GM12878 (cell line): ENCODE measurements around the gene C1orf35. TPM values are rescaled to one million over a fixed set of nuclear protein-coding genes. Genes with fewer than 3 reads are reported as not detected.

ENCODE experiments used
- ATAC-seq: fragments of 200-7000 bp; cut with Tn5 transposase; 3 replicates; pipeline ENCODE4 v1.9.1; 2020; ENCODE audit warnings: mild to moderate bottlenecking, moderate library complexity
- BruUV-seq: library from RNA; stranded (reverse); fragments of 400-500 nt; replicated peaks from 2 replicates; lab custom pipeline; 2021; lab: Mats Ljungman, UMichigan
- CTCF ChIA-PET: fragments of 300-600 bp; sonication (Branson Sonifier 250); formaldehyde crosslinking; extraction: SDS; loops from one replicate; lab custom pipeline; 2021; ENCODE audit warnings: inconsistent platforms; lab: Yijun Ruan, JAX
- POLR2A ChIA-PET: fragments of 350-600 bp; formaldehyde crosslinking; extraction: SDS; loops from one replicate; lab custom pipeline; 2021; ENCODE audit warnings: inconsistent platforms; lab: Charles Lee
- RAD21 ChIA-PET: fragments of 300-600 bp; sonication (Branson Sonifier 250); formaldehyde crosslinking; loops from one replicate; lab custom pipeline; 2023; ENCODE audit warnings: antibody characterized with exemption; ENCODE audit not compliant: unreplicated experiment; lab: Charles Lee
- SMC1A ChIA-PET: fragments of 300-600 bp; sonication (Branson Sonifier 250); formaldehyde crosslinking; loops from one replicate; lab custom pipeline; 2023; ENCODE audit not compliant: unreplicated experiment, uncharacterized antibody; lab: Charles Lee
- DNase-seq: peaks from one replicate; pipeline ENCODE4 v3.0.0-alpha.2; 2011; ENCODE audit warnings: low read depth, low spot score
- FAIRE-seq: peaks from 3 replicates; lab custom pipeline; 2011; peaks lifted over from hg19 to GRCh38; lab: Jason Lieb, UNC
- H2AFZ ChIP-seq: 2 replicates; pipeline ENCODE4 v1.6.0; 2011; ENCODE audit warnings: low read depth, low read length, control low read depth; ENCODE audit not compliant: control insufficient read depth
- H3K27ac ChIP-seq: 2 replicates; pipeline ENCODE4 v1.5.1; 2011; ENCODE audit warnings: control low read depth; ENCODE audit not compliant: control insufficient read depth, insufficient read depth
- H3K27me3 ChIP-seq, 2 experiments: replicated peaks in 1 of 2; 2 replicates each; pipeline versions ENCODE4 v1.6.0 to v1.6.1; 2011; ENCODE audit warnings: low read length in 1 of 2; ENCODE audit not compliant: control insufficient read depth in 2 of 2, insufficient read depth in 2 of 2
- H3K36me3 ChIP-seq, 2 experiments: 2 replicates each; pipeline ENCODE4 v1.5.1; 2011; ENCODE audit warnings: low read length in 1 of 2; ENCODE audit not compliant: control insufficient read depth in 2 of 2, insufficient read depth in 2 of 2
- H3K4me1 ChIP-seq: 2 replicates; pipeline ENCODE4 v1.6.1; 2011; ENCODE audit warnings: mild to moderate bottlenecking, low read length, moderate library complexity, mixed read lengths; ENCODE audit not compliant: control insufficient read depth, insufficient read depth
- H3K4me2 ChIP-seq: 2 replicates; pipeline ENCODE4 v1.6.0; 2011; ENCODE audit warnings: control low read depth; ENCODE audit not compliant: control insufficient read depth, insufficient read depth
- H3K4me3 ChIP-seq: fragments of 200-600 bp; sonication (generic); 2 replicates; pipeline ENCODE4 v1.5.1; 2016
- H3K79me2 ChIP-seq: 2 replicates; pipeline ENCODE4 v1.6.0; 2011; ENCODE audit warnings: low read length; ENCODE audit not compliant: control insufficient read depth, insufficient read depth
- H3K9ac ChIP-seq: 2 replicates; pipeline ENCODE4 v1.8.0; 2011; ENCODE audit warnings: low read length, control low read depth, mixed read lengths; ENCODE audit not compliant: control insufficient read depth, insufficient read depth
- H3K9me3 ChIP-seq: replicated peaks from 3 replicates; pipeline ENCODE4 v1.5.1; 2011; ENCODE audit warnings: mild to moderate bottlenecking, low read length; ENCODE audit not compliant: control insufficient read depth, insufficient read depth
- H4K20me1 ChIP-seq: 2 replicates; pipeline ENCODE4 v1.6.0; 2011; ENCODE audit not compliant: control insufficient read depth, insufficient read depth
- CHD2 ChIP-seq: IDR thresholded peaks from 2 replicates; pipeline ENCODE4 v1.6.1; 2011; ENCODE audit warnings: low read depth, low read length, improper control_type of control experiment, borderline replicate concordance
- CHD4 ChIP-seq: fragments of 200-600 bp; sonication (generic); IDR thresholded peaks from 2 replicates; pipeline ENCODE4 v1.6.1; 2016; ENCODE audit warnings: mild to moderate bottlenecking
- CREM ChIP-seq: IDR thresholded peaks from 2 replicates; pipeline ENCODE4 v1.6.1; 2014; ENCODE audit warnings: antibody characterized with exemption, low read depth
- GATAD2B ChIP-seq: fragments of 450-650 bp; conservative IDR thresholded peaks from 2 replicates; pipeline ENCODE4 v1.6.1; 2017; ENCODE audit warnings: low read depth, mild to moderate bottlenecking, moderate library complexity
- HDAC6 ChIP-seq: fragments of 200-600 bp; sonication (generic); IDR thresholded peaks from one replicate; pipeline ENCODE4 v1.8.0; 2017; ENCODE audit warnings: antibody characterized with exemption; ENCODE audit not compliant: unreplicated experiment
- JUND ChIP-seq: IDR thresholded peaks from 2 replicates; pipeline ENCODE4 v1.6.1; 2012; ENCODE audit warnings: low read depth, mild to moderate bottlenecking, low read length, improper control_type of control experiment, moderate library complexity
- MEF2B ChIP-seq: fragments of 450-650 bp; IDR thresholded peaks from 2 replicates; pipeline ENCODE4 v1.6.1; 2018; ENCODE audit warnings: mild to moderate bottlenecking, moderate library complexity; ENCODE audit not compliant: partially characterized antibody, poor library complexity, severe bottlenecking
- SMAD1 ChIP-seq: fragments of 450-650 bp; IDR thresholded peaks from 2 replicates; pipeline ENCODE4 v1.6.1; 2018; ENCODE audit warnings: mild to moderate bottlenecking, low read depth; ENCODE audit not compliant: partially characterized antibody
- STAT3 ChIP-seq: IDR thresholded peaks from 2 replicates; pipeline ENCODE4 v1.6.1; 2011; ENCODE audit warnings: low read depth, low read length, improper control_type of control experiment
- ZZZ3 ChIP-seq: IDR thresholded peaks from 2 replicates; pipeline ENCODE4 v1.6.1; 2011; ENCODE audit warnings: low read depth; ENCODE audit not compliant: control insufficient read depth, insufficient read length
- WGBS: methylation state at CpG from one replicate; pipeline ENCODE4 v1.1.6; 2016; ENCODE audit warnings: low lambda C conversion rate; ENCODE audit not compliant: insufficient replicate concordance, insufficient coverage; ENCODE audit errors: missing lambda C conversion rate; 5-methylcytosine and 5-hydroxymethylcytosine counted together
- in situ Hi-C: fragments of 300-500 bp; cut with MboI; formaldehyde crosslinking; loops from 9 replicates; pipeline ENCODE4 v1.14.3; 2018; ENCODE audit warnings: mixed read lengths
- intact Hi-C: fragments of 100-400 bp; cut with micrococcal nuclease; formaldehyde crosslinking; loops from one replicate; pipeline ENCODE4 v1.14.2; 2022; ENCODE audit not compliant: unreplicated experiment
- polyA plus RNA-seq, 11 experiments: library from polyadenylated mRNA; depleted of rRNA in 4 of 11; unstranded in 6 of 11; stranded (reverse) in 5 of 11; fragments of >200 nt; fragmentation: Nextera tagmentation in 4 of 11; fragmentation: Illumina TruSeq in 1 of 11; extraction: Ambion mirVana in 4 of 11; extraction: Trizol in 1 of 11; gene quantifications; 1 replicate in 1 of 11; 2 replicates in 10 of 11; pipeline versions ENCODE4 v1.2.1 to v1.2.3, GENCODE V29; 2011 to 2016; ENCODE audit warnings: inconsistent platforms in 2 of 11, missing spikeins in 2 of 11, low read depth in 1 of 11
- total RNA-seq, 4 experiments: library from RNA; depleted of rRNA in 3 of 4; stranded (reverse); fragments of >200 nt in 3 of 4; fragmentation: Illumina TruSeq in 1 of 4; extraction: Trizol in 1 of 4; gene quantifications; 2 replicates each; pipeline versions ENCODE4 v1.2.1 to v1.2.3, GENCODE V29; 2013 to 2021
- TF ChIP-seq, protein P1 (sequence below): IDR thresholded peaks from 2 replicates; pipeline ENCODE4 v1.6.1; 2012; ENCODE audit warnings: mild to moderate bottlenecking, low read depth, low read length
- TF ChIP-seq, protein P2 (sequence below): fragments of 450-650 bp; IDR thresholded peaks from 2 replicates; pipeline ENCODE4 v1.6.1; 2016; ENCODE audit warnings: mild to moderate bottlenecking
- TF ChIP-seq, protein P3 (sequence below): fragments of 150-350 bp; IDR thresholded peaks from 2 replicates; pipeline ENCODE4 v1.6.1; 2014; ENCODE audit warnings: mild to moderate bottlenecking, low read depth, low read length

C1orf35 gene
- total and polyA plus RNA-seq, 10 of the 15 experiments (the other 5 are each of a cell fraction or from before 2014, with no cell fraction given) = 2.5 to 27.0 (median 10.6) TPM

DNA sequence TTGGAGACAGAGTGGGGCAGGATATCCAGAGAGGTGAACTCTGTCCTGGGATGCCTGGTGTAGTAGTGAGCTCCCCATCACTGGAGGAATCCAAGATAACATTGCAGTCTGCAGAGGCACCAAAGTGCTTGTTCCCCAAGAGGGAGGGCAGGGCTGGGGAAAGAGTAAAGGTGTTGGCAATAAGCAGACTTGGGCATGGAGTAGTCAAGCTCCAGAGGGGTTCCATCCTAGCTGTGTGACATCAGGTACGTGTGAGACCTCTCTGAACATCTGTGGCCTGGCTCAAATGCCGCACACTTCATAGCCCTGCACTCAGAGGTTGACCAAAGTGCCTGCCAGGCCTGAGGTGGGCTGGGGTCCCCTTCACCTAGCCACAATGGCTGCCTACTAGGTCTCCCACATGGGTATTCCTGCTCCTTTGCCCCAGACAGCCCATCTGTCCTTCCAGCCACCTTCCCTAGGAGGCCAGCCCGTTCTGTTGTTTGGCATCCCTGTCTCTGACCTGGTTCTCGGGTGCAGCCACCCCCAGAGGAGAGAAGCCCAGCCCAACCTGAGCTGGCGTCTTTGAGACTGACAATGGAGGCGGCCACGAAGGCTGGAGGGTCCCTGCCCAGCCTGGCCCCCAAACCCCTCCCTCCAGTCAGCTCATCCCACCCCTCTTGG is 23.4 kb downstream of the C1orf35 start (continued):
- TF ChIP-seq, protein P1, sequence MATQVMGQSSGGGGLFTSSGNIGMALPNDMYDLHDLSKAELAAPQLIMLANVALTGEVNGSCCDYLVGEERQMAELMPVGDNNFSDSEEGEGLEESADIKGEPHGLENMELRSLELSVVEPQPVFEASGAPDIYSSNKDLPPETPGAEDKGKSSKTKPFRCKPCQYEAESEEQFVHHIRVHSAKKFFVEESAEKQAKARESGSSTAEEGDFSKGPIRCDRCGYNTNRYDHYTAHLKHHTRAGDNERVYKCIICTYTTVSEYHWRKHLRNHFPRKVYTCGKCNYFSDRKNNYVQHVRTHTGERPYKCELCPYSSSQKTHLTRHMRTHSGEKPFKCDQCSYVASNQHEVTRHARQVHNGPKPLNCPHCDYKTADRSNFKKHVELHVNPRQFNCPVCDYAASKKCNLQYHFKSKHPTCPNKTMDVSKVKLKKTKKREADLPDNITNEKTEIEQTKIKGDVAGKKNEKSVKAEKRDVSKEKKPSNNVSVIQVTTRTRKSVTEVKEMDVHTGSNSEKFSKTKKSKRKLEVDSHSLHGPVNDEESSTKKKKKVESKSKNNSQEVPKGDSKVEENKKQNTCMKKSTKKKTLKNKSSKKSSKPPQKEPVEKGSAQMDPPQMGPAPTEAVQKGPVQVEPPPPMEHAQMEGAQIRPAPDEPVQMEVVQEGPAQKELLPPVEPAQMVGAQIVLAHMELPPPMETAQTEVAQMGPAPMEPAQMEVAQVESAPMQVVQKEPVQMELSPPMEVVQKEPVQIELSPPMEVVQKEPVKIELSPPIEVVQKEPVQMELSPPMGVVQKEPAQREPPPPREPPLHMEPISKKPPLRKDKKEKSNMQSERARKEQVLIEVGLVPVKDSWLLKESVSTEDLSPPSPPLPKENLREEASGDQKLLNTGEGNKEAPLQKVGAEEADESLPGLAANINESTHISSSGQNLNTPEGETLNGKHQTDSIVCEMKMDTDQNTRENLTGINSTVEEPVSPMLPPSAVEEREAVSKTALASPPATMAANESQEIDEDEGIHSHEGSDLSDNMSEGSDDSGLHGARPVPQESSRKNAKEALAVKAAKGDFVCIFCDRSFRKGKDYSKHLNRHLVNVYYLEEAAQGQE = no peak
- TF ChIP-seq, protein P2, sequence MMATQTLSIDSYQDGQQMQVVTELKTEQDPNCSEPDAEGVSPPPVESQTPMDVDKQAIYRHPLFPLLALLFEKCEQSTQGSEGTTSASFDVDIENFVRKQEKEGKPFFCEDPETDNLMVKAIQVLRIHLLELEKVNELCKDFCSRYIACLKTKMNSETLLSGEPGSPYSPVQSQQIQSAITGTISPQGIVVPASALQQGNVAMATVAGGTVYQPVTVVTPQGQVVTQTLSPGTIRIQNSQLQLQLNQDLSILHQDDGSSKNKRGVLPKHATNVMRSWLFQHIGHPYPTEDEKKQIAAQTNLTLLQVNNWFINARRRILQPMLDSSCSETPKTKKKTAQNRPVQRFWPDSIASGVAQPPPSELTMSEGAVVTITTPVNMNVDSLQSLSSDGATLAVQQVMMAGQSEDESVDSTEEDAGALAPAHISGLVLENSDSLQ = no peak
- no peak for TF ChIP-seq JUND

DNA sequence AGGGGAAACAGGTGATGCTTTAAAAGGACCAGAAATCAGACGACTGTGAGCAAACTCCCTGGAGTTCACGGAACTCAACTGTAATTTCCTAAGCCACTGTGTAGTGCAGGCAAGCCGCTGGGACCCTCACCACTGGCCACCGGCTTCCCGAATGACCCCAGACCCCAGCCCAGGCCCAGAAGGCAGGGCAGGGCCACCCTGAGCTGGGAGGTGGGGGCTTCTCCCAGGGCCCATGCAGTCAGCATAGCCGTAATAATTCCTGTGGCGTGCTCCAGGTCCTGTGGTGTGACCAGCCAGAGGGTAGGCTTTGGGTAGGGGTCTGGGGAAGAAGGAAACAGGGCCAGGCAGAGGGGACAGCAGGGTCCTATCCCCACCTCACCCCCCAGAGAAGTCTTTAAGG is 24.1 kb downstream of the C1orf35 start:
- ChIA-PET SMC1A (no interaction called here), RAD21 (no interaction called here), POLR2A (no interaction called here), CTCF (no interaction called here)
- DNase-seq (no peak), ATAC-seq (no peak), FAIRE-seq (no peak)
- in situ Hi-C loops (no loop called here), intact Hi-C loops (loop anchor here (10.0 kb wide), 1 partner anchor 314 kb away; no protein-coding TSS in a partner anchor)
- no TSS peak for BruUV-seq
- peaks cover 8% of the 10 kb centered on the region for H4K20me1 ChIP-seq
- no peaks in the 10 kb centered on the region for H3K27me3 ChIP-seq
- H3K9me3 ChIP-seq = no peaks in the 10 kb centered on the region
- H3K36me3 ChIP-seq = no peaks in the 10 kb centered on the region
- no peak overlapping the region for H3K4me3 ChIP-seq
- H3K79me2 ChIP-seq = peaks cover 46% of the 10 kb centered on the region
- no peak overlapping the region for H3K4me2 ChIP-seq
- no peak overlapping the region for H3K27ac ChIP-seq
- H2AFZ ChIP-seq = no peak overlapping the region
- H3K9ac ChIP-seq = no peak overlapping the region
- 99% methylated on average over 7 of the region's 7 CpGs for WGBS
- H3K4me1 ChIP-seq = peaks cover 6% of the 10 kb centered on the region
- TF ChIP-seq CREM (no peak), GATAD2B (no peak), MEF2B (no peak), HDAC6 (no peak), SMAD1 (no peak), ZZZ3 (no peak), CHD4 (no peak), CHD2 (no peak), STAT3 (no peak)
- TF ChIP-seq, protein P3, sequence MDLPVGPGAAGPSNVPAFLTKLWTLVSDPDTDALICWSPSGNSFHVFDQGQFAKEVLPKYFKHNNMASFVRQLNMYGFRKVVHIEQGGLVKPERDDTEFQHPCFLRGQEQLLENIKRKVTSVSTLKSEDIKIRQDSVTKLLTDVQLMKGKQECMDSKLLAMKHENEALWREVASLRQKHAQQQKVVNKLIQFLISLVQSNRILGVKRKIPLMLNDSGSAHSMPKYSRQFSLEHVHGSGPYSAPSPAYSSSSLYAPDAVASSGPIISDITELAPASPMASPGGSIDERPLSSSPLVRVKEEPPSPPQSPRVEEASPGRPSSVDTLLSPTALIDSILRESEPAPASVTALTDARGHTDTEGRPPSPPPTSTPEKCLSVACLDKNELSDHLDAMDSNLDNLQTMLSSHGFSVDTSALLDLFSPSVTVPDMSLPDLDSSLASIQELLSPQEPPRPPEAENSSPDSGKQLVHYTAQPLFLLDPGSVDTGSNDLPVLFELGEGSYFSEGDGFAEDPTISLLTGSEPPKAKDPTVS = no peak
